MCF 10A (cell line): ENCODE data around the gene VPS25. TPM values are rescaled to one million over a fixed set of nuclear protein-coding genes. Genes with fewer than 3 reads are reported as not detected.
A peak's percentile ranks its signal among the peaks of the same experiment; 100 is the strongest.
"Not testable (repeated sequence)": the region's sequence is repeated elsewhere in the genome, so short reads cannot be mapped to it uniquely, and the experiment has no call there.

Experiments used
- BruUV-seq: library from RNA; stranded (reverse); fragments of 400-500 nt; replicated peaks from 2 replicates; lab custom pipeline; 2021; lab: Mats Ljungman, UMichigan
- CTCF ChIA-PET: fragments of 300-600 bp; sonication (Branson Sonifier 250); formaldehyde crosslinking; extraction: SDS; loops from one replicate; lab custom pipeline; 2021; ENCODE audit warnings: antibody characterized with exemption, inconsistent platforms; lab: Yijun Ruan, JAX
- POLR2A ChIA-PET: fragments of 300-600, 350-650 bp; sonication (Branson Sonifier 250); formaldehyde crosslinking; extraction: SDS; loops from one replicate; lab custom pipeline; 2020; ENCODE audit warnings: antibody characterized with exemption, inconsistent platforms; lab: Yijun Ruan, JAX
- DNase-seq: peaks from one replicate; pipeline ENCODE4 v3.0.0-alpha.2; 2018; ENCODE audit not compliant: unreplicated experiment
- H3K27ac Mint-ChIP-seq: one replicate; pipeline ENCODE4 v1.8.0; 2022; ENCODE audit warnings: mild to moderate bottlenecking, low read depth, mixed read lengths; ENCODE audit not compliant: unreplicated experiment
- H3K27me3 Mint-ChIP-seq: one replicate; pipeline ENCODE4 v1.8.0; 2022; ENCODE audit warnings: mixed read lengths; ENCODE audit not compliant: insufficient read depth, unreplicated experiment
- H3K36me3 Mint-ChIP-seq: one replicate; pipeline ENCODE4 v1.8.0; 2022; ENCODE audit warnings: mild to moderate bottlenecking, moderate library complexity, mixed read lengths; ENCODE audit not compliant: insufficient read depth, unreplicated experiment
- H3K4me1 Mint-ChIP-seq: one replicate; pipeline ENCODE4 v1.8.0; 2022; ENCODE audit warnings: mixed read lengths; ENCODE audit not compliant: insufficient read depth, unreplicated experiment
- H3K4me3 Mint-ChIP-seq: one replicate; pipeline ENCODE4 v1.8.0; 2022; ENCODE audit warnings: mild to moderate bottlenecking, moderate library complexity, mixed read lengths; ENCODE audit not compliant: unreplicated experiment
- H3K9me3 Mint-ChIP-seq: one replicate; pipeline ENCODE4 v1.8.0; 2022; ENCODE audit warnings: mixed read lengths; ENCODE audit not compliant: unreplicated experiment
- CTCF ChIP-seq: fragments of 200-600 bp; IDR thresholded peaks from one replicate; pipeline ENCODE4 v1.8.0; 2022; ENCODE audit warnings: antibody characterized with exemption, mild to moderate bottlenecking; ENCODE audit not compliant: unreplicated experiment
- intact Hi-C: fragments of 100-400 bp; cut with micrococcal nuclease; formaldehyde crosslinking; loops from 2 replicates; pipeline ENCODE4 v1.14.1; 2022
- total RNA-seq: library from RNA; stranded (reverse); gene quantifications from 2 replicates; pipeline ENCODE4 v1.2.3, GENCODE V29; 2022

Gene VPS25
- total RNA-seq, 1 experiment from 2014 or later, result 84.3 TPM

- H3K27ac Mint-ChIP-seq, intact Hi-C loops, H3K9me3 Mint-ChIP-seq, H3K36me3 Mint-ChIP-seq, POLR2A ChIA-PET, H3K4me3 Mint-ChIP-seq, DNase-seq, H3K27me3 Mint-ChIP-seq, BruUV-seq: not testable (repeated sequence)
- CTCF ChIA-PET, result interaction anchor here (0.5 to 0.6 kb wide), 3 partner anchors 19 to 142 kb away, joined by 3 read pairs; no protein-coding TSS in a partner anchor
- H3K4me1 Mint-ChIP-seq, result peaks cover 14% of the 10 kb centered on the region
These were observed 3.3 kb upstream of the VPS25 start for GRCh38 chr17:42769964-42770363.

GRCh38 chr17:42772945-42773289 lies 332 bp upstream of the VPS25 start:
- DNase-seq, result no peak
- CTCF ChIA-PET, result interaction anchor here (1.0 to 2.9 kb wide), 3 partner anchors 9 to 156 kb away, joined by 3 to 14 read pairs (median 6); no protein-coding TSS in a partner anchor
- peak overlapping the region; percentile 87 for H3K4me3 Mint-ChIP-seq
- TF ChIP-seq CTCF, result no peak
- intact Hi-C loops, result no loop called here
- peak overlapping the region; percentile 89 for H3K27ac Mint-ChIP-seq
- peaks cover 8% of the 10 kb centered on the region for H3K4me1 Mint-ChIP-seq
- no peaks in the 10 kb centered on the region for H3K9me3 Mint-ChIP-seq
- POLR2A ChIA-PET, result interaction anchor here (0.6 to 3.5 kb wide), 35 partner anchors 9 to 1077 kb away, joined by 3 to 31 read pairs (median 5); partner anchors contain the start of genes BECN1, CAVIN1, CNTD1 and COA3
- peaks cover 15% of the 10 kb centered on the region for H3K36me3 Mint-ChIP-seq
- TSS peak; percentile 81 for BruUV-seq
- H3K27me3 Mint-ChIP-seq, result no peaks in the 10 kb centered on the region

- TF ChIP-seq CTCF, result no peak
- H3K27ac Mint-ChIP-seq, result peak overlapping the region; percentile 89
- BruUV-seq, result no TSS peak
- no peaks in the 10 kb centered on the region for H3K27me3 Mint-ChIP-seq
- POLR2A ChIA-PET, result interaction anchor here (0.6 to 3.5 kb wide), 22 partner anchors 8 to 757 kb away, joined by 3 to 31 read pairs (median 6); partner anchors contain the start of genes BECN1, CNTD1, COA3 and DNAJC7
- peak; percentile 37 for DNase-seq
- H3K36me3 Mint-ChIP-seq, result peaks cover 25% of the 10 kb centered on the region
- intact Hi-C loops, result no loop called here
- H3K4me3 Mint-ChIP-seq, result peak overlapping the region; percentile 87
- peaks cover 8% of the 10 kb centered on the region for H3K4me1 Mint-ChIP-seq
- no peaks in the 10 kb centered on the region for H3K9me3 Mint-ChIP-seq
- CTCF ChIA-PET, result interaction anchor here (0.7 to 2.9 kb wide), 3 partner anchors 11 to 196 kb away, joined by 3 to 14 read pairs (median 4); partner anchors contain the start of gene PSMC3IP
These were observed 957 bp downstream of the VPS25 start for GRCh38 chr17:42774066-42774745.

- CTCF ChIA-PET, result no interaction called here
These were observed 2.4 kb downstream of the VPS25 start for GRCh38 chr17:42775534-42776098.

More at GRCh38 chr17:42775534-42776098, 2.4 kb downstream of the VPS25 start:
- Mint-ChIP-seq H3K4me3 (no peak overlapping the region), H3K27ac (no peak overlapping the region), H3K4me1 (peaks cover 8% of the 10 kb centered on the region), H3K27me3 (no peaks in the 10 kb centered on the region), H3K36me3 (peaks cover 25% of the 10 kb centered on the region), H3K9me3 (no peaks in the 10 kb centered on the region)
- POLR2A ChIA-PET, result interaction anchor here (1.0 kb wide), 1 partner anchor 11 kb away, joined by 3 read pairs; no protein-coding TSS in a partner anchor
- intact Hi-C loops, result no loop called here
- no peak for TF ChIP-seq CTCF
- DNase-seq, result peak; percentile 27
- BruUV-seq, result no TSS peak
